HG03575 (cell line): ENCODE results near the gene NR3C2.
"Not testable (repeated sequence)": the region's sequence is repeated elsewhere in the genome, so short reads cannot be mapped to it uniquely, and the experiment has no call there.

Source experiments
- ATAC-seq: cut with Tn5 transposase; IDR thresholded peaks from one replicate; pipeline ENCODE4 v1.9.1; 2021; ENCODE audit not compliant: unreplicated experiment, insufficient number of reproducible peaks, low FRiP score; ENCODE audit errors: extremely low read depth

Gene NR3C2

GRCh38 chr4:148205476-148205875 lies 236.7 kb downstream of the NR3C2 start:
- ATAC-seq, result no peak

GRCh38 chr4:148204892-148205291 lies 237.3 kb downstream of the NR3C2 start:
- ATAC-seq, result no peak

- ATAC-seq, result no peak
These were observed 238.0 kb downstream of the NR3C2 start for GRCh38 chr4:148204171-148204570.

GRCh38 chr4:148203056-148203898 lies 238.9 kb downstream of the NR3C2 start:
- ATAC-seq, result no peak

GRCh38 chr4:148200960-148201359 lies 241.3 kb downstream of the NR3C2 start:
- ATAC-seq, result no peak

- no peak for ATAC-seq
These were observed 246.1 kb downstream of the NR3C2 start for GRCh38 chr4:148196164-148196563.

GRCh38 chr4:148192526-148192925 lies 249.7 kb downstream of the NR3C2 start:
- ATAC-seq, result no peak

GRCh38 chr4:148187454-148188222 lies 254.6 kb downstream of the NR3C2 start:
- not testable (repeated sequence) for ATAC-seq

GRCh38 chr4:148184922-148185321 lies 257.3 kb downstream of the NR3C2 start:
- ATAC-seq, result no peak

GRCh38 chr4:148182230-148182911 lies 259.8 kb downstream of the NR3C2 start:
- ATAC-seq, result no peak

- no peak for ATAC-seq
These were observed 268.7 kb downstream of the NR3C2 start for GRCh38 chr4:148173397-148174017.

- ATAC-seq, result no peak
These were observed 270.6 kb downstream of the NR3C2 start for GRCh38 chr4:148171596-148171995.

GRCh38 chr4:148170408-148171365 lies 271.5 kb downstream of the NR3C2 start:
- ATAC-seq, result no peak

- no peak for ATAC-seq
These were observed 276.1 kb downstream of the NR3C2 start for GRCh38 chr4:148166132-148166591.

- ATAC-seq, result no peak
These were observed 277.7 kb downstream of the NR3C2 start for GRCh38 chr4:148164557-148164956.

- ATAC-seq, result no peak
These were observed 279.2 kb downstream of the NR3C2 start for GRCh38 chr4:148162991-148163390.

- ATAC-seq, result no peak
These were observed 279.7 kb downstream of the NR3C2 start for GRCh38 chr4:148162519-148162918.

- no peak for ATAC-seq
These were observed 280.6 kb downstream of the NR3C2 start for GRCh38 chr4:148161601-148162000.
